ENCODE measurements around the gene TMEM107.

TMEM107 gene

DNA sequence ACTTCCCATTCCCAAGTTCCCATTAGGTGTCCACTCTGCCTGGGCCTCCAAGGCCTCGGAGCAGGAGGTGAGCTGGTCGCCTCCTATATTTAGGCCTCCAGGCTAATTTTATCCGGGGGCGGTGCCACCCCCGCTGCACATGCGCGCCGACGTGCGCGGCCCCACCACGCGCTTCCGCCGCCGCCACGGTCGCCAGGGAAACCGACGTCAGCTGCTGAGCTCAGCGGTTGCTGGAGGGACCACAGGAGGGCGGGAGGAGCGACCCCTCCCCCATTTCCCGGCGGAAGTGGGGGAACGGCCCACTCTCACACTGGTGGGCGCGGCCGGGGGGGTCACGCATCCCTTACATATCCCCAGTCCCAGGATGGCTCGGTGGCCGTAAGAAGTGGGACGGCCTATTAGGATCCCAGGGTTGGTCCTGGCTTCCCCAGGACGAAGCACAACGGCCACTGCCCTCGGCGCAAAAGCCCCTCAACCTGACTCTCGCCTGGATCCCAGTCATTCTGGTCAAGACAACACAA, 25.0 kb downstream of the TMEM107 start:
- Histone ChIP-seq H3K9ac (ENCODE audit: low read depth, low read length) (peak overlapping the region; percentile 87; the same call in 1 of the 2 replicates), H3K27ac (ENCODE audit: low read length) (no peak overlapping the region), H3K4me1 (ENCODE audit: insufficient read depth, low read length) (peaks cover 12% of the 10 kb centered on the region; the same call in 1 of the 2 replicates), H3K36me3 (ENCODE audit: insufficient read depth, low read depth, low read length) (peaks cover 40% of the 10 kb centered on the region), H3K9me3 (ENCODE audit: insufficient read depth, low read depth, low read length) (no peaks in the 10 kb centered on the region), H3K27me3 (ENCODE audit: insufficient read depth, low read length) (no peaks in the 10 kb centered on the region), H3K4me3 (ENCODE audit: low read length) (peak overlapping the region; percentile 93)

DNA sequence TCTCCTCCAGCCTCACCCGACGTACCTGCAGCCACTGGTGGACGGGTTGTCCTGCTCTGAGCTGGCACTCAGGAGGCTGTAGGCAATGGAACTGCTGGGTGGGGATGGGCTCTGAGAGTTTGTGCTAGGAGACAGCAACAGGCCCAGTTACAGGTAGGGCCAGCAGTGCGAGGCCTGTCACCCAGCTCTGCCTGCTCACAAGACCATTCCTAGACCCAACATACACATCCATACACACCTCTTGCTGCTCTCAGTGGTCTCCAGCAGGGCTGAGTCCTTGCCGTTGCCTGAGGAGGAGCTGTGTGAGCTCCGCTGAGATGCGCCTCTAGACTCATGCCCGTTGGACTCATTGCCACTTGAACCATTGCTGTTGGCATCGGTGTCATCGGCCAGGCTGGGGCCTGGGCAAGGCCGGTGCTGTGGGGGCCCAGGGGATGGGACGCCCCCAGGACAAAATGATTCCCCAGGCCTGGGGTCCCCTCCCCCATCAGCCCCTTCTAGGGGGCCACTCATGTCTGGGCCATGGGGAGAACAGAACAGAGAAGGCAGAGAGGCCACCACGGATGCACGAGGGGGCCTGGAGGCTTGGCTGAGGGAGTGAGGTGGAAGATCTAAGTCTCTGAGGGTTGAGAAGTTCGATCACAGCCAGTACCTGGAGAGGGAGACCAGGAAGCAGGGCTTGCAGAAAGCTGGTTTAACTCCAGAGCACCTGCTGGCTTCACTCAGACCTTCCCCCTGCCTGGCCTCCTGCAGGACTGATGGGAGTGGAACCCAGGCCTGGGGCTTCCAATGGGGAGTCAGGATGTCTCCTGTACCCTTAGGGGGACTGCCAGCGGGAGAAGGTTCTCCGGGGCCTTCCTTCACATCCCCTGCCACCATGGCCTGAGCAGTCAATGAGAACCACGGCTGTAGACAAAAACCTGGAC, 25.7 kb downstream of the TMEM107 start:
- no peaks in the 10 kb centered on the region for H3K27me3 ChIP-seq (ENCODE audit: insufficient read depth, low read length)
- peak overlapping the region; percentile 31; the same call in 1 of the 2 replicates for H3K9ac ChIP-seq (ENCODE audit: low read depth, low read length)
- peaks cover 10% of the 10 kb centered on the region; the same call in 1 of the 2 replicates for H3K4me1 ChIP-seq (ENCODE audit: insufficient read depth, low read length)
- H3K9me3 ChIP-seq (ENCODE audit: insufficient read depth, low read depth, low read length), result no peaks in the 10 kb centered on the region
- H3K36me3 ChIP-seq (ENCODE audit: insufficient read depth, low read depth, low read length), result peaks cover 48% of the 10 kb centered on the region
- H3K4me3 ChIP-seq (ENCODE audit: low read length), result peak overlapping the region; percentile 93; the same call in 1 of the 2 replicates
- H3K27ac ChIP-seq (ENCODE audit: low read length), result no peak overlapping the region

DNA sequence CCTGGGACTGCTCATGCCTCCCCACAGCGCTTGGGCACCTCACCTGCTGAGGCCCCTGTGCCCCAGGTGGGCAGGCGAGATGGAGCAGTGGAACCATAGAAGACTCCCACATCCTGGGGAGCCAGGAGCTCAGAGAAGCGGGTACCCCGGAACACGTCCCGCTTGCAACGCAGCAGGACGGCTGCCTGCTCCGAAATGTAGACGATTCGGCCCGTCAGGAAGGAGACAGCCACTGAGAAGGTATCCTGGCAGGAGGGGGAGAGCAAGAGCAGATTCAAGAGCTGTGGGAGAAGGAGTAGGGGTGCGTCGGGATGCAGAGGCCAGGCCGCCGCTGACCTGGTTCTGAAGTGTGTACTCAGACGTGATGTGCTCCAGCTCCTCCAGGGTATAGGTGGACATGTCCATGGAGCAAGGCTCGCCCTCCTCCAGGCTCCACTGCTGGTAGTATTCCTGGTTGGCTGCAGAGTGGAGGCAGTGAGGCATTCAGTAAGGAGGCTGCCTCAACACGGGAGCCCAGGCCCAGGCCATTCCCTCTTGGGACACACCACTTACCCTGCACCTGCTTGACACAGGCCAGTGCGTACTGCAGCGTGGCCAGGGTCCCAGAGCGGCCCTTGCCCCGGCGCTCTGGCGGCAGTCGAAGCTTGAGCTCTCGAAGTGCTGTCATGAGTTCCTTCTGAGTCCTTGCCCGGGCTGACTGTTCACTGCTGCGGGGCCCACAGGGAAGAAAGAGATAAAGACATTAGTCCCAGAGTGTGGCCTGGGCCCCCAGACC, 26.6 kb downstream of the TMEM107 start:
- no peak overlapping the region for H3K4me3 ChIP-seq (ENCODE audit: low read length)
- no peaks in the 10 kb centered on the region for H3K9me3 ChIP-seq (ENCODE audit: insufficient read depth, low read depth, low read length)
- H3K4me1 ChIP-seq (ENCODE audit: insufficient read depth, low read length), result peaks cover 3% of the 10 kb centered on the region; the same call in 1 of the 2 replicates
- no peak overlapping the region for H3K9ac ChIP-seq (ENCODE audit: low read depth, low read length)
- peaks cover 54% of the 10 kb centered on the region for H3K36me3 ChIP-seq (ENCODE audit: insufficient read depth, low read depth, low read length)
- no peak overlapping the region for H3K27ac ChIP-seq (ENCODE audit: low read length)
- H3K27me3 ChIP-seq (ENCODE audit: insufficient read depth, low read length), result no peaks in the 10 kb centered on the region

DNA sequence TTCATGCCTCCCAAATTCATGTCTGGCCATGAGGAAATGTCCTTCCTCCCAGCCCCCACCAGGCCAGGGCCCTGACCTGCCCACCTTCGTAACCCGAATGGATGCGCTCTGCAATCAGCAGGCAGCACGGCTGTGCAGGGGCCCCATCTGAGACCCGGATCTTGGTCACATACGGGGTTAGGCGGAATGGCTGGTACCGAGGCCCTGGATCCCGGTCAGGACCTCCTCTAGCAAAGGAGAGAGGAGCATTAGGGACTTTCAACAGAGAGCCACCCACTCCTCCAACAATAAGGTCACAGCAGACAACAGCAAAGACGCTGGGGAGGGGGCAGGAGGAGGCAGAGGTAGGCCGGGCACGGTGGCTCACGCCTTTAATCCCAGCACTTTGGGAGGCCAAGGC, 27.6 kb downstream of the TMEM107 start:
- H3K27ac ChIP-seq (ENCODE audit: low read length), result no peak overlapping the region
- no peaks in the 10 kb centered on the region for H3K27me3 ChIP-seq (ENCODE audit: insufficient read depth, low read length)
- peaks cover 63% of the 10 kb centered on the region for H3K36me3 ChIP-seq (ENCODE audit: insufficient read depth, low read depth, low read length)

DNA sequence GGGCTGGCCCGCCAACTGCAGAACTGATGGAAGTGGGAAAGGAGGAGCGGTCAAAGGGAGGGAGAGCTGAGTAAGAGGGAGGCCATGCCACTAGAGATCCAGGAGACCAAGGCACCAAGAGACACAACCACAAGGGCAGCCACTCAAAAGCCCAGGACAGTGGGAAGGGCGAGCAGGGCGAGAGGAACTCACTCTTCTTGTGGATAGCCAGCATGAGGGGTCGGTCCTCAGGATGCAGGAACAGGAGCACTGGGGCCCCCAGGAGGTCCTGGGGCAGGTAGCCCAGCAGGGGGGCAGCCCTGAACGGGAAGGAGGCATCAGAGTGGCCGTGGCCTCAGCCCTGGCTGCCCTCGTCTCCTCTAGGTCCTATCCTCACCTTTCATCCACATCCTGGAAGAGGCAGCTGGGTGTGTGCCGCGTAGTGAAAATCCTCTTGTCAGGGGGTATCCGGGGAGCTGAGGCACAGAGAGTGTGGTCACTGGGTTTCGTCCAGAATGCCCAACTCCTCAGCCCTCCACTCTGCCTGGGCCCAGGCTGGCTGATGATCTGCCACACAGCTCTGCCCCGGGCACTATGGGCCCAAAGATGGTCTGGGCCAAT, 28.3 kb downstream of the TMEM107 start:
- H3K36me3 ChIP-seq (ENCODE audit: insufficient read depth, low read depth, low read length), result peaks cover 63% of the 10 kb centered on the region
- no peak overlapping the region for H3K27ac ChIP-seq (ENCODE audit: low read length)
- H3K27me3 ChIP-seq (ENCODE audit: insufficient read depth, low read length), result no peaks in the 10 kb centered on the region

More for the DNA sequence above, 27.6 kb downstream of the TMEM107 start:
- Histone ChIP-seq H3K9ac (ENCODE audit: low read depth, low read length) (no peak overlapping the region), H3K4me3 (ENCODE audit: low read length) (no peak overlapping the region), H3K9me3 (ENCODE audit: insufficient read depth, low read depth, low read length) (no peaks in the 10 kb centered on the region), H3K4me1 (ENCODE audit: insufficient read depth, low read length) (no peaks in the 10 kb centered on the region)

DNA sequence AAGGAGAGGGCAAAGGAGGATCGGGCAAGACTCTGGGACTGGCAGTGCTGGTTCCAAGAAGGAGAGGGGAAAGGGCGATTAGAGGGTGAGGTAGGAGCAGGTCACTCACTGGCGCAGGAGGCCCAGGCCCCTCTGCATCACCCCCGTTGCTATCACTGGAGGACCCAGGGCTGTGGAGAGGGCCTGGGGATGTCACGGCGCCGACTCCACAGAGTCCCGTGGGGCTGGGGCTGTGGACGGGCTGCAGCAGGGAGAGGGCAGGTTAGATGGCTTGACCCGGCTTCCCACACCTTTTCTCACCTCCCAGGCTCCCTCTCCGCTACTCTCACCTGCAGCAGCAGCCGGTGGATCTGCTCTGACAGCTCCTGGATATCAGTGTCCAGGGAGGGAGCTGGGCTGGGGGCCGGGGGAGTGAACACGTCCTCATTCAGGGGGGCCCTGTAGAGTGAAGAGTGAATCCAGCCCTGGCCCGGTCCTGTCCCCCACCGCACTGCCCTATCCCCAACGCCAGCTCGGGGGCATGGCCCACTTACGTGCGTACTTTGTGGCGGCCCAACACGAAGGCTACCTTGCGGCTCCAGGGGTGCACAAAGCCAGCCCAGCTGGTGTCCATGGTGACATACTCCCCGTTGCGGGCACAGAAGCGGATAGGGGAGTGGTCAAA, 28.9 kb downstream of the TMEM107 start:
- H3K4me3 ChIP-seq (ENCODE audit: low read length), result no peak overlapping the region

More for the DNA sequence above, 28.3 kb downstream of the TMEM107 start:
- Histone ChIP-seq H3K4me3 (ENCODE audit: low read length) (no peak overlapping the region), H3K9ac (ENCODE audit: low read depth, low read length) (no peak overlapping the region), H3K4me1 (ENCODE audit: insufficient read depth, low read length) (no peaks in the 10 kb centered on the region), H3K9me3 (ENCODE audit: insufficient read depth, low read depth, low read length) (no peaks in the 10 kb centered on the region)

DNA sequence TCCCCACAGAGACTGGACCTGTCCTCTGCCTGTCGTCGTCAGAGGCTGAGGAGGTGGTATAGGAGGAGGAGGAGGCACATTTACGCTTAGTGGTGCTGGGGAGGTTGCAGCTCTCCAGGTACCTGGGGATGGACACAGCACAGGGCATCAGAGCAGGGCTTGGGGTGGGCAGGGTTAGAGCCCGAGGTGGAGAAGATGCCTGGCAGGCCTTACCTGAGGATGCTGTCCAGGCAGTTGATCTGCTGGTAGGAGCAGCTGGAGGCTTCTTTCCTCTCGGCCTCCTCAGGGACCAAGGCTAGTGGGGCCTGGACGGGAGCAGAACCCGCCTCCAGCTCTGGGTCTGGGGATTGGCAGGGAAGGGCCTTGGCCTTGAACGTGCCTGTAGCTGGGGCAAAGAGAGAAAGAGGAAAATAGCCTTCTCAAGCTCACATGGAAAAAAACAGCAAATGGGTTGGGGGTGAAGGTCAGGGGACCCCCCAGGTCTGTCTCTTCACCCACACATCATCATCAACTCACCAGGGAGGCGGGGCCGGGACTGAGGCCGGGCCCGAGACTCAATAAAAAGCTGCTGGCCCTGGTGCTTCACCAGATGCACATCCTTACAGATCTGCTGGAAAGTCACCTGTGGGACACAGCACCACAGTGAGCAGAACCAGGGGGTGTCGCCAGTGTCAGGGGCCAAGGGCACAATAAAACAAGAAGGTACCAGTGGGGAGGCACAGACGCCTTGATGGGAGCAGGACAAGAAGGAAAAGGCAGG, 29.6 kb downstream of the TMEM107 start:
- no peaks in the 10 kb centered on the region for H3K27me3 ChIP-seq (ENCODE audit: insufficient read depth, low read length)
- H3K9me3 ChIP-seq (ENCODE audit: insufficient read depth, low read depth, low read length), result no peaks in the 10 kb centered on the region
- H3K9ac ChIP-seq (ENCODE audit: low read depth, low read length), result no peak overlapping the region
- no peak overlapping the region for H3K27ac ChIP-seq (ENCODE audit: low read length)
- peaks cover 72% of the 10 kb centered on the region for H3K36me3 ChIP-seq (ENCODE audit: insufficient read depth, low read depth, low read length)
- no peaks in the 10 kb centered on the region for H3K4me1 ChIP-seq (ENCODE audit: insufficient read depth, low read length)
- H3K4me3 ChIP-seq (ENCODE audit: low read length), result no peak overlapping the region

More for the DNA sequence above, 28.9 kb downstream of the TMEM107 start:
- Histone ChIP-seq H3K4me1 (ENCODE audit: insufficient read depth, low read length) (no peaks in the 10 kb centered on the region), H3K27ac (ENCODE audit: low read length) (no peak overlapping the region), H3K36me3 (ENCODE audit: insufficient read depth, low read depth, low read length) (peaks cover 66% of the 10 kb centered on the region), H3K9ac (ENCODE audit: low read depth, low read length) (no peak overlapping the region), H3K27me3 (ENCODE audit: insufficient read depth, low read length) (no peaks in the 10 kb centered on the region), H3K9me3 (ENCODE audit: insufficient read depth, low read depth, low read length) (no peaks in the 10 kb centered on the region)

DNA sequence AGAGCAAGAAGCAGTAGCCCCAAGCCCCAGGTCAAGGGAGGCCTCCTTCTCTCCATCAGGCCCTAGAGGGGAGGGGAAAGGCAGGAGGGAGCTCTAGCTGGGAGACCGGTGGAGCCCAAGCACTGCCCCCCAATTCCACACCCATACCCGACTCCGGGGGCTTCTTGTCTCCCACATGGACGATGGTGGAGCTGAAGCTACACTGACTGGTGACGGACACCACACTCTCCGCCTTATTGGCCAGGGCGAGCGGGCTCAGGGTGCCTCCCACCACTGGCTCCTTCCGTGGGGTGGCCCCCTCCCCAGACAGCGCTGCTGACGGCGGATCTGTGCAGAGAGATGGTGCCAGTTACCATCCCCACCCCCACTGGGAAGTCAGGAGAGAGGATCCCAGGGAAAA, 30.4 kb downstream of the TMEM107 start:
- Histone ChIP-seq H3K9me3 (ENCODE audit: insufficient read depth, low read depth, low read length) (no peaks in the 10 kb centered on the region), H3K27ac (ENCODE audit: low read length) (no peak overlapping the region), H3K4me3 (ENCODE audit: low read length) (no peak overlapping the region), H3K4me1 (ENCODE audit: insufficient read depth, low read length) (no peaks in the 10 kb centered on the region), H3K27me3 (ENCODE audit: insufficient read depth, low read length) (no peaks in the 10 kb centered on the region), H3K9ac (ENCODE audit: low read depth, low read length) (no peak overlapping the region), H3K36me3 (ENCODE audit: insufficient read depth, low read depth, low read length) (peaks cover 79% of the 10 kb centered on the region)

DNA sequence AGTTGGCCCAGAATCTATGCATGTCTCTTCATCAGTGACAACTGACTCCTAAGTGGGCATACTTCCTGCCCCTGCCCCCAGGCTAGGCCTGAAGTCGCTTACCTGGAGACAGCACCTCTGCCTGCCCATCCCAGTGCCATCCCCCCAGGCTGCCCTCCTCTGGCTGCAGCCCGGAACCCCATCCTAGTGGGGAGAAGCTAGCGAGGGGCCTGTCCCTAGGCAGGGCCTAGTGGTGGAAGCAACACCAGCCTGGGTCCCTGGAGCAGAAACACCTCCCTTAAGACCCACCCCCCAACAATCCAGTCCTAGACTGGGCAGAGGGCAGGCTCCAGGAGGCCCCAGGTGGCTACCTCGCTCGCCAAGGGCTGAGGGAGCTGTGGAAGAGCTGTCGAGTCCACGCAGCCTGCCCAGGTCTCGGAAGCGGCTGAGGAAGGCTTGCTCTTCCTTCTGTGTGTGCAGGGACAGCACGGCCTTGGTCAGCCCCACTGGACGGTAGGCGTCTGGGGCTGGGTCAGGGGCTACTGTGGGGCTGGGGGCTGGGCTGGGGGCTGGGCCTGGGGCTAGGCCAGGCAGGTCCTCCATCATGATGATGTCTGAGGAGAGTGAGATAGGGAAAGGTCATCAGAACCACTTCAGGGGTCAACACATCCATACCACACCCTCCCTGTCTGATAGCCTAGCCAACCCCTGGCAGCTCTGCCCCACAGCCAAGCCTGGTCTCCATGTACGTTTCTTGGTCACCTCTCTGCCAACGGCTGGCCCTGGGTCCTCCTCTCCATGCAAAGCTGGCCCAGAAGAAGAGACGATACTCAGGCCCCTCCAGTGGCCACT, 31.6 kb downstream of the TMEM107 start:
- H3K4me3 ChIP-seq (ENCODE audit: low read length), result no peak overlapping the region
- H3K27ac ChIP-seq (ENCODE audit: low read length), result no peak overlapping the region
- H3K4me1 ChIP-seq (ENCODE audit: insufficient read depth, low read length), result no peaks in the 10 kb centered on the region
- no peaks in the 10 kb centered on the region for H3K9me3 ChIP-seq (ENCODE audit: insufficient read depth, low read depth, low read length)
- H3K9ac ChIP-seq (ENCODE audit: low read depth, low read length), result no peak overlapping the region
- peaks cover 79% of the 10 kb centered on the region for H3K36me3 ChIP-seq (ENCODE audit: insufficient read depth, low read depth, low read length)
- no peaks in the 10 kb centered on the region for H3K27me3 ChIP-seq (ENCODE audit: insufficient read depth, low read length)

Data from iPS-20b (cell line).